Measurements from ENCODE around the gene CARD8.
"Not testable (repeated sequence)": the region's sequence is repeated elsewhere in the genome, so short reads cannot be mapped to it uniquely, and the experiment has no call there.

CARD8 gene

GRCh38 chr19:48284896-48285295 lies 29.2 kb upstream of the CARD8 start:
- TF ChIP-seq CTCF (IDR thresholded peaks at IDR 0.05; ENCODE audit: low read depth, low read length, missing control alignments): no peak
- DNase-seq (ENCODE audit: low read depth): no peak
- H3K4me3 ChIP-seq (ENCODE audit: low read depth, low read length): no peak overlapping the region

GRCh38 chr19:48283908-48284307 lies 28.2 kb upstream of the CARD8 start:
- DNase-seq (ENCODE audit: low read depth): no peak
- no peak overlapping the region for H3K4me3 ChIP-seq (ENCODE audit: low read depth, low read length)
- no peak for TF ChIP-seq CTCF (IDR thresholded peaks at IDR 0.05; ENCODE audit: low read depth, low read length, missing control alignments)

GRCh38 chr19:48279747-48280146 lies 24.0 kb upstream of the CARD8 start:
- H3K4me3 ChIP-seq (ENCODE audit: low read depth, low read length): no peak overlapping the region
- DNase-seq (ENCODE audit: low read depth): no peak
- TF ChIP-seq CTCF (IDR thresholded peaks at IDR 0.05; ENCODE audit: low read depth, low read length, missing control alignments): no peak

GRCh38 chr19:48274938-48275337 lies 19.2 kb upstream of the CARD8 start:
- DNase-seq (ENCODE audit: low read depth): no peak
- TF ChIP-seq CTCF (IDR thresholded peaks at IDR 0.05; ENCODE audit: low read depth, low read length, missing control alignments): no peak
- H3K4me3 ChIP-seq (ENCODE audit: low read depth, low read length): no peak overlapping the region

- DNase-seq (ENCODE audit: low read depth): no peak
- no peak for TF ChIP-seq CTCF (IDR thresholded peaks at IDR 0.05; ENCODE audit: low read depth, low read length, missing control alignments)
- no peak overlapping the region for H3K4me3 ChIP-seq (ENCODE audit: low read depth, low read length)
Measured at GRCh38 chr19:48274173-48274572, 18.5 kb upstream of the CARD8 start.

GRCh38 chr19:48271531-48272151 lies 15.9 kb upstream of the CARD8 start:
- DNase-seq (ENCODE audit: low read depth): no peak
- TF ChIP-seq CTCF (IDR thresholded peaks at IDR 0.05; ENCODE audit: low read depth, low read length, missing control alignments): no peak
- no peak overlapping the region for H3K4me3 ChIP-seq (ENCODE audit: low read depth, low read length)

GRCh38 chr19:48269617-48270026 lies 13.9 kb upstream of the CARD8 start:
- H3K4me3 ChIP-seq (ENCODE audit: low read depth, low read length); DNase-seq (ENCODE audit: low read depth): not testable (repeated sequence)

- not testable (repeated sequence) for DNase-seq (ENCODE audit: low read depth); H3K4me3 ChIP-seq (ENCODE audit: low read depth, low read length)
Measured at GRCh38 chr19:48265326-48265725, 9.6 kb upstream of the CARD8 start.

GRCh38 chr19:48260359-48260714 lies 4.6 kb upstream of the CARD8 start:
- H3K4me3 ChIP-seq (ENCODE audit: low read depth, low read length): peak overlapping the region; percentile 44; the same call in 1 of the 2 replicates
- DNase-seq (ENCODE audit: low read depth): not testable (repeated sequence)

- H3K4me3 ChIP-seq (ENCODE audit: low read depth, low read length): peak overlapping the region; percentile 44
- DNase-seq (ENCODE audit: low read depth): not testable (repeated sequence)
Measured at GRCh38 chr19:48258992-48259391, 3.3 kb upstream of the CARD8 start.
